T-cell (primary cell): ENCODE data around the gene AIDA. TPM values are rescaled to one million over a fixed set of nuclear protein-coding genes. Genes with fewer than 3 reads are reported as not detected.

Experiments
- ATAC-seq, 4 experiments: fragments of 200-7000 bp in 3 of 4; fragments of 150-1000 bp in 1 of 4; cut with Tn5 transposase; replicated peaks in 1 of 4; 1 replicate in 3 of 4; 2 replicates in 1 of 4; pipeline ENCODE4 v1.10.0; 2021; ENCODE audit warnings: moderate library complexity in 3 of 4, mild to moderate bottlenecking in 2 of 4, moderate number of reproducible peaks in 1 of 4
- CTCF ChIA-PET, 2 donors: fragments of 300-600 bp; sonication (Branson Sonifier 250); formaldehyde crosslinking; loops; one replicate each; lab custom pipeline; 2022; ENCODE audit warnings: antibody characterized with exemption in 2 of 2; lab: Charles Lee
- POLR2A ChIA-PET, 2 donors: fragments of 300-600 bp; sonication (Branson Sonifier 250); formaldehyde crosslinking; loops; one replicate each; lab custom pipeline; 2022; ENCODE audit warnings: antibody characterized with exemption in 2 of 2; lab: Charles Lee
- DNase-seq, 35 experiments: peaks; one replicate each; pipeline versions ENCODE4 v3.0.0 to v3.0.0-alpha.2; 2013 to 2023
- H3K27ac ChIP-seq: one replicate; pipeline ENCODE4 v1.5.1; 2013; ENCODE audit warnings: low read length
- H3K27me3 ChIP-seq, 2 experiments: replicated peaks in 1 of 2; 1 replicate in 1 of 2; 2 replicates in 1 of 2; pipeline versions ENCODE4 v1.6.1 to v1.7.0; 2013; ENCODE audit warnings: low read length in 1 of 2, mixed read lengths in 1 of 2; ENCODE audit not compliant: control insufficient read depth in 2 of 2, insufficient read depth in 2 of 2; ENCODE audit errors: extremely low read depth in 1 of 2
- H3K36me3 ChIP-seq, 2 donors: 1 replicate in 1 of 2; 2 replicates in 1 of 2; pipeline versions ENCODE4 v1.6.1 to v1.7.0; 2013; ENCODE audit warnings: low read length in 1 of 2; ENCODE audit not compliant: control insufficient read depth in 2 of 2, insufficient read depth in 1 of 2; ENCODE audit errors: extremely low read depth in 1 of 2
- H3K4me1 ChIP-seq, 2 experiments: 1 replicate in 1 of 2; 2 replicates in 1 of 2; pipeline versions ENCODE4 v1.6.1 to v1.7.0; 2013; ENCODE audit warnings: low read length in 2 of 2, mixed read lengths in 1 of 2; ENCODE audit not compliant: insufficient read depth in 2 of 2, control insufficient read depth in 1 of 2; ENCODE audit errors: extremely low read depth in 1 of 2
- H3K4me3 ChIP-seq, 2 donors: 1 replicate in 1 of 2; 2 replicates in 1 of 2; pipeline versions ENCODE4 v1.5.1 to v1.7.0; 2013; ENCODE audit warnings: mild to moderate bottlenecking in 2 of 2, low read length in 1 of 2, moderate library complexity in 1 of 2; ENCODE audit not compliant: control insufficient read depth in 1 of 2; ENCODE audit errors: extremely low read depth in 1 of 2
- H3K9me3 ChIP-seq: 2 replicates; pipeline ENCODE4 v1.7.0; 2013
- H3K27ac Mint-ChIP-seq, 2 donors: one replicate each; pipeline ENCODE4 v1.8.0; 2020 to 2021; ENCODE audit warnings: mild to moderate bottlenecking in 2 of 2, mixed read lengths in 2 of 2
- H3K27me3 Mint-ChIP-seq, 2 donors: one replicate each; pipeline ENCODE4 v1.8.0; 2021 to 2022; ENCODE audit warnings: mixed read lengths in 2 of 2
- H3K36me3 Mint-ChIP-seq: one replicate; pipeline ENCODE4 v1.8.0; 2021; ENCODE audit warnings: mixed read lengths
- H3K4me1 Mint-ChIP-seq, 3 donors: one replicate each; pipeline ENCODE4 v1.8.0; 2020 to 2022; ENCODE audit warnings: mixed read lengths in 3 of 3, mild to moderate bottlenecking in 1 of 3
- H3K4me3 Mint-ChIP-seq, 3 donors: one replicate each; pipeline ENCODE4 v1.8.0; 2020 to 2022; ENCODE audit warnings: mild to moderate bottlenecking in 3 of 3, mixed read lengths in 3 of 3, moderate library complexity in 3 of 3
- H3K9me3 Mint-ChIP-seq, 3 donors: one replicate each; pipeline ENCODE4 v1.8.0; 2020 to 2022; ENCODE audit warnings: mixed read lengths in 3 of 3
- WGBS: methylation state at CpG from one replicate; pipeline ENCODE4 v1.1.5; 2013; ENCODE audit warnings: missing lambda C conversion rate; ENCODE audit not compliant: insufficient coverage; 5-methylcytosine and 5-hydroxymethylcytosine counted together
- total RNA-seq, 35 experiments: library from RNA in 6 of 35; stranded (reverse) in 6 of 35; fragments of 120-200 nt in 1 of 35; gene quantifications; one replicate each; pipeline versions ENCODE4 v1.2.1 to v1.2.4 and lab custom pipeline; 2013 to 2026

The AIDA gene
- total RNA-seq, 5 donors from 2014 or later (not counting 1 experiment from before 2014, with no cell fraction given): 43.4 to 59.4 (median 52.7) TPM

DNA sequence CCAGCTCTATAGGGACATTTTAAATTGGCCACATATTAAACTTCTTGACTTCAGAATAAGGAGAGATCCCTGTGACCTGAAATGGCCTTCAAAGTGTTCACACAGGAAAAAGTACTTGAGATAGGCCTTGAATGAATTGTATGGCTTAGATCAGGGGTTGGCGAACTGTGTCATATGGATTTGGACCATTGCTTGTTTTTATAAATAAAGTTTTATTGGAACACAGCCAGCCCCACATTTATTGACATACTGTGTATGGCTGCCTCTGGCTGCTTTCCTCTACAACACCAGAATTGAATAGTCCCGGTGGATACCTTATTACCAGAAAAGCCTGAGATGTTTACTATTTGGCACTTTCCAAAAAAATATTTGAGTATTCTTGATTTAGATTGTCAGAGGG lies 4.1 kb upstream of the AIDA start:
- no peaks in the 10 kb centered on the region for H3K9me3 Mint-ChIP-seq
- DNase-seq (no peak), ATAC-seq (no peak)
- peaks cover 0 to 44% of the 10 kb centered on the region in 2 donors for H3K36me3 ChIP-seq
- ChIA-PET POLR2A (no interaction called here), CTCF (interaction anchor here in 1 of 2 donors (0.6 kb wide), 1 partner anchor 36 kb away, joined by 4 read pairs; no protein-coding TSS in a partner anchor)
- no peak overlapping the region for H3K4me3 Mint-ChIP-seq
- no CpG with 5 or more reads among the region's 2 CpGs for WGBS
- no peak overlapping the region for H3K4me3 ChIP-seq
- H3K9me3 ChIP-seq: no peaks in the 10 kb centered on the region
- peaks cover 43 to 49% (median 43%) of the 10 kb centered on the region in 3 donors for H3K4me1 Mint-ChIP-seq
- H3K4me1 ChIP-seq: peaks cover 4 to 8% of the 10 kb centered on the region in 2 experiments
- H3K27me3 ChIP-seq: no peaks in the 10 kb centered on the region
- no peaks in the 10 kb centered on the region for H3K27me3 Mint-ChIP-seq
- peaks cover 30% of the 10 kb centered on the region for H3K36me3 Mint-ChIP-seq
- no peak overlapping the region for H3K27ac ChIP-seq
- H3K27ac Mint-ChIP-seq: peak overlapping the region in 1 of 2 donors; percentile 1

DNA sequence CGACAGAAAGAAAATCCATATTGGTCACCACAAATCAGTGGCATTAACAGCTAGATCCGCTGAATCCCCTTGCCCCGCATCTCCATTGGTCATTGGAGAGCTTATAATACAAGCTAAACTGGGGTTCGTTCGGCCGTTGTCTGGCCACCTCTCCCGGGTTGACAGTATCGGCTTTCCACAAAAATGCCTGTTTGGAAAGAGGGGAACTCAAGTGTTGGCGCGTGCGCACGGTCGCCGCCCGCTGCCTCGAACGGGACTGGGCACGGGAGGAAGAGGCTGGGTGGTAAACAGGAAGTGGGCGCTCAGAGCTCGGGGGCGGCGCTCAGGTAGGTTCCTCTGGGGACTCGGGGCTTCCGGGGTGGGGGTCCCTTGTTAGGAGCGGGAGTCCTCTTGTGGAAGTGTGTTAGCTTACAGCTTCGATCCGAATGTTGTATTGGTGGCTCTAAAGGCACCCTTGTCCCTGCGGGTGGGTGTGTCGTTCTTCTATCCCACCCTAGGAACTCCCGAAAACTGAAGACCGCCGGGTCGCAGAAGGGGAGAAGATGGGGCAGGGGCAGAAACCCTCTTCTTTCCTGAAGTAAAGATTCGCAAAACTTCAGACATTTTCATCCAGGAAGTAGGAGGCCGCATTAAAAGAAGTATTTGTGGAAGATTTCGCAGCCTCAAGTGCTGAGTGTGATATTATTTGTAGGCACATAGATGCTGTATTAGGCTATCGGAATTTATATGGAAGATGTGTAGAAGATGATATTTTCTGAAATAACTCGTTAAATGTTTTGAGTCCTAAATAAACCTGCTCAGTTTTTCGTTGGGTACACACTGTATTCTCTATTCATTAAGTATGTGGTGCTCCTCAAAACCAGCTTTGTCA lies 1.0 kb upstream of the AIDA start:
- ATAC-seq (peak; percentile 74 to 81 (median 74)), DNase-seq (peak; percentile 84 to 98 (median 93))
- H3K27ac ChIP-seq: peak overlapping the region; percentile 99
- 0% methylated on average over 28 of the region's 39 CpGs for WGBS
- Mint-ChIP-seq H3K27me3 (no peaks in the 10 kb centered on the region), H3K36me3 (peaks cover 29% of the 10 kb centered on the region), H3K27ac (peak overlapping the region; percentile 99 to 100), H3K4me1 (peaks cover 60 to 67% (median 62%) of the 10 kb centered on the region in 3 donors), H3K9me3 (no peaks in the 10 kb centered on the region), H3K4me3 (peak overlapping the region; percentile 93 to 99 (median 96))
- peaks cover 0 to 24% of the 10 kb centered on the region in 2 donors for H3K36me3 ChIP-seq
- ChIA-PET CTCF (interaction anchor here (0.6 to 2.6 kb wide), 8 partner anchors 19 to 376 kb away, joined by 3 to 17 read pairs (median 4); partner anchors contain the start of gene TAF1A (in 1 of the 2)), POLR2A (interaction anchor here (0.5 to 1.9 kb wide), 7 partner anchors 49 to 1009 kb away, joined by 3 to 9 read pairs (median 5); partner anchors contain the start of gene TAF1A (in 1 of the 2))
- H3K4me1 ChIP-seq: peaks cover 11 to 18% of the 10 kb centered on the region in 2 experiments
- no peaks in the 10 kb centered on the region for H3K9me3 ChIP-seq
- H3K27me3 ChIP-seq: no peaks in the 10 kb centered on the region
- H3K4me3 ChIP-seq: peak overlapping the region; percentile 89 to 100

DNA sequence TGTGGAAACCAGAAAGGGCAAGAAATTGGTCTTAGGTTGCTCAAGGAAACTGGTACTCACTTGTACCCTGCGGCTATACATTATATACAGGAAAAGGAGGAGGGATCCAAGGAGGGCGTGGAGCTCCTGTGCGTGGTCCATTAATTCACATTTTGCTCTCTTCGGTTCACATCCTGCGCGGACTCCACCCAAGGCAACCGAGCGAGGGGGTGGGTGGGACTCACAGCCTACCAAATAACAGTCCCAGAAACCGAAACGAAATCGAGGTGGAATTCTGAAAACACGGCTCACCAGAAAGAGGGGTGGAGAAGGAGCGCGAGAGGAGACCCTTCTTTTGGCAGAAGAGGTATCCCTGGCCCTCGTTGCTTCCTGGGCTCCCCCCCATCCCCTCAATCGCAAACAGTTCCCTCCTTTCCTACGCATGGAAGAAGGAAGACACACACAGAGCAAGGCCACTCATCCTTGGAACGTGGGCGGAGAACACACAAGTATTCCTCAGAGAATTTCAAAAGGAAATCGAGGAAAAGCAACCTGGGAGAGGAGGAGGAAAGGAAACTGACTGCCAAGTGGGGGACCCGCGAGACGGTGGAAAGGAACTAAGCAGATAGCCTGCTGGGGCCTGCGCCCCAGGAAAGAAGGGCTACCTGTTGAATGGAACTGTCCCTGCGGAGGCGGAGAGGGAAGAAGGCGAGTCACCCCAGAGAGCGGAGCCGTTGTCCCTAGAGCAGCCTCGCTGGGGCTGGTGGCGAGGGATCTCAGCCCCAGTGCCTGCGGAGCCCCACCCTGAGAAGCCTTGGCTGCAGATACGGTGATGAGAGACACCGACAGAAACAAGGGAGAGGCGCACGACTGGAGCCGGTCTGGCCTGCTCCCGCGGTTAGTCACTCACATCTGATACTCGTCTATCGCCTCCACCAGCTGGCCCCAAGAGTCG lies 705 bp downstream of the AIDA start:
- under 1% methylated on average over 22 of the region's 42 CpGs for WGBS

DNA sequence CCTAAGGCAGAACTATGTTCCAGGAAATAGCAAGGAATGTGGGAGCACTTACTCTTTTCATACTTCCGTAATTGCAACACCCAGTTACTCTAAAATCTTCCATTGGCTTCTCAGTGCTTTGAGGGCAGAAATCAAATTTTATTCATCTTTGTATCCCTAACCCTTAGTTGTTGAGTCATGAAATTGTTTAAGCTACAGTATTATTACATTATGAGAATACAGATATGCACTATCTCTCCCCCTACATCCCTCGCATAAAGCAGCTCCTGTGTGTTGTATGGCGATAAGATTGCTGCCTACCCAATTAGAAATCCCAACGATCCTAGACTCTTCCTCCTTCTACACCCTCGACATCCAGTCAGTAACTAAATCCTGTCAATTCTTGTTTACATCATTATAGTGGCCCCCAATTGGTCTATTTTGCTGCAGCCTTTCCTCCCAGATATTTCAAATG lies 2.6 kb downstream of the AIDA start:
- Histone ChIP-seq H3K4me3 (no peak overlapping the region), H3K4me1 (peaks cover 14 to 16% of the 10 kb centered on the region in 2 experiments), H3K36me3 (no peaks in the 10 kb centered on the region), H3K9me3 (no peaks in the 10 kb centered on the region), H3K27me3 (no peaks in the 10 kb centered on the region), H3K27ac (no peak overlapping the region)
- Mint-ChIP-seq H3K36me3 (peaks cover 32% of the 10 kb centered on the region), H3K27ac (peak overlapping the region in 1 of 2 donors; percentile 48), H3K4me1 (peaks cover 69 to 70% (median 70%) of the 10 kb centered on the region in 3 donors), H3K27me3 (no peaks in the 10 kb centered on the region), H3K4me3 (peak overlapping the region; percentile 93 to 99 (median 96)), H3K9me3 (no peaks in the 10 kb centered on the region)
- CTCF ChIA-PET: no interaction called here
- no CpG with 5 or more reads among the region's 5 CpGs for WGBS
- POLR2A ChIA-PET: interaction anchor here in 1 of 2 donors (0.9 kb wide), 1 partner anchor 52 kb away, joined by 4 read pairs; no protein-coding TSS in a partner anchor
- DNase-seq (no peak), ATAC-seq (no peak)

More for the DNA sequence above, 705 bp downstream of the AIDA start:
- Histone ChIP-seq H3K27ac (peak overlapping the region; percentile 77), H3K4me3 (peak overlapping the region; percentile 89 to 100), H3K36me3 (peaks cover 0 to 9% of the 10 kb centered on the region in 2 donors), H3K27me3 (no peaks in the 10 kb centered on the region), H3K9me3 (no peaks in the 10 kb centered on the region), H3K4me1 (peaks cover 11 to 16% of the 10 kb centered on the region in 2 experiments)
- ATAC-seq (peak; percentile 21 to 27 (median 24)), DNase-seq (peak; percentile 36 to 73 (median 55))
- ChIA-PET CTCF (interaction anchor here in 1 of 2 donors (1.1 to 2.6 kb wide), 3 partner anchors 57 to 91 kb away, joined by 3 to 17 read pairs (median 15); no protein-coding TSS in a partner anchor), POLR2A (interaction anchor here (0.6 to 1.9 kb wide), 7 partner anchors 47 to 122 kb away, joined by 3 to 9 read pairs (median 4); partner anchors contain the start of gene TAF1A (in 2 of the 2))
- Mint-ChIP-seq H3K27me3 (no peaks in the 10 kb centered on the region), H3K9me3 (no peaks in the 10 kb centered on the region), H3K36me3 (peaks cover 23% of the 10 kb centered on the region), H3K4me1 (peaks cover 57 to 61% (median 59%) of the 10 kb centered on the region in 3 donors), H3K4me3 (peak overlapping the region; percentile 93 to 99 (median 96)), H3K27ac (peak overlapping the region; percentile 99 to 100)

DNA sequence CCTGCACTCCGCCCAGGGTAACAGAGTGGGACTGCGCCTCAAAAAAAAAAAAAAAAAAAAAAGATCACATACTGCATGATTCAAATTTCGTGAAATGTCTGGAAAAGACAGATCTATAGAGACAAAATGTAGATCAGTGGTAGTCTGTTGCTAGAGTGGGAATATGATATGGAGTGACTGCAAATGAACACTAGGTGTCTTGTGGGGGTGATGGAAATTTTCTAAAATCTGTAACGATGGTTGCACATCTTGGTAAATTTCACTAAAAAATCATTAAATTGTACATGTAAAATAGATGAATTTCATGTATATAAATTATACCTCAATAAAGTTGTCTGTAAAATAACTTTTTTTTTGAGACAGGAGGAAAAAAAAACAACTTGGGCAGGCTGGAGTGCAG lies 5.5 kb downstream of the AIDA start:
- DNase-seq (peak in 1 of 35 experiments; percentile 8), ATAC-seq (no peak)
- ChIA-PET POLR2A (no interaction called here), CTCF (interaction anchor here in 1 of 2 donors (0.7 kb wide), 1 partner anchor 233 kb away, joined by 5 read pairs; no protein-coding TSS in a partner anchor)
- Mint-ChIP-seq H3K4me3 (no peak overlapping the region), H3K9me3 (peaks cover 0 to 7% (median 0%) of the 10 kb centered on the region in 3 donors), H3K36me3 (peaks cover 55% of the 10 kb centered on the region), H3K27ac (no peak overlapping the region), H3K4me1 (peaks cover 71 to 75% (median 74%) of the 10 kb centered on the region in 3 donors), H3K27me3 (no peaks in the 10 kb centered on the region)
- H3K27me3 ChIP-seq: no peaks in the 10 kb centered on the region
- WGBS: no CpG with 5 or more reads among the region's 4 CpGs
- peaks cover 0 to 12% of the 10 kb centered on the region in 2 donors for H3K36me3 ChIP-seq
- H3K4me1 ChIP-seq: peaks cover 6 to 13% of the 10 kb centered on the region in 2 experiments
- no peak overlapping the region for H3K27ac ChIP-seq
- no peaks in the 10 kb centered on the region for H3K9me3 ChIP-seq
- H3K4me3 ChIP-seq: no peak overlapping the region
